SKM-1 (cell line): ENCODE results near the gene UACA.
A peak's percentile ranks its signal among the peaks of the same experiment; 100 is the strongest.
"Not testable (repeated sequence)": the region's sequence is repeated elsewhere in the genome, so short reads cannot be mapped to it uniquely, and the experiment has no call there.

ENCODE experiments used
- DNase-seq: peaks from one replicate; lab custom pipeline; 2025; ENCODE audit not compliant: unreplicated experiment; lab: John Stamatoyannopoulos, UW

The UACA gene

GRCh38 chr15:70628549-70628896 is 134.8 kb downstream of the UACA start:
- DNase-seq: no peak

GRCh38 chr15:70627734-70628548 is 135.4 kb downstream of the UACA start:
- DNase-seq: no peak

GRCh38 chr15:70627322-70627721 is 136.0 kb downstream of the UACA start:
- no peak for DNase-seq

GRCh38 chr15:70625438-70625837 is 137.9 kb downstream of the UACA start:
- peak; percentile 69 for DNase-seq

GRCh38 chr15:70625011-70625410 is 138.3 kb downstream of the UACA start:
- no peak for DNase-seq

- no peak for DNase-seq
Measured at GRCh38 chr15:70618929-70619328, 144.4 kb downstream of the UACA start.

GRCh38 chr15:70617911-70618287 is 145.5 kb downstream of the UACA start:
- no peak for DNase-seq

GRCh38 chr15:70617076-70617910 is 146.1 kb downstream of the UACA start:
- DNase-seq: no peak

GRCh38 chr15:70616311-70616756 is 147.0 kb downstream of the UACA start:
- DNase-seq: not testable (repeated sequence)

GRCh38 chr15:70615435-70616310 is 147.7 kb downstream of the UACA start:
- DNase-seq: no peak

GRCh38 chr15:70614221-70614620 is 149.1 kb downstream of the UACA start:
- DNase-seq: no peak

GRCh38 chr15:70613271-70613670 is 150.1 kb downstream of the UACA start:
- DNase-seq: no peak

- no peak for DNase-seq
Measured at GRCh38 chr15:70611286-70611685, 152.1 kb downstream of the UACA start.

- DNase-seq: no peak
Measured at GRCh38 chr15:70610541-70610940, 152.8 kb downstream of the UACA start.

GRCh38 chr15:70609889-70610288 is 153.5 kb downstream of the UACA start:
- no peak for DNase-seq

- no peak for DNase-seq
Measured at GRCh38 chr15:70608144-70608543, 155.2 kb downstream of the UACA start.

GRCh38 chr15:70605606-70606410 is 157.6 kb downstream of the UACA start:
- no peak for DNase-seq

GRCh38 chr15:70604666-70605315 is 158.6 kb downstream of the UACA start:
- DNase-seq: no peak
